Measurements from ENCODE around the gene KIF4A.

GRCh38 chrX:70247252-70247651, 42.7 kb upstream of the KIF4A start:
- no peak for TF ChIP-seq TARDBP (CRISPR knock-in tag; IDR thresholded peaks at IDR 0.05)
- no peak for TF ChIP-seq CBX5 (CRISPR knock-in tag; IDR thresholded peaks at IDR 0.05; ENCODE audit: borderline replicate concordance)
- no peak for TF ChIP-seq HINFP (CRISPR knock-in tag; IDR thresholded peaks at IDR 0.05; ENCODE audit: low read depth)
- TF ChIP-seq NFE2L2 (IDR thresholded peaks at IDR 0.05; ENCODE audit: low read length): no peak
- no peak for TF ChIP-seq PRDM10 (CRISPR knock-in tag; IDR thresholded peaks at IDR 0.05; ENCODE audit: low read depth)
- no peak for TF ChIP-seq ZSCAN20 (CRISPR knock-in tag; IDR thresholded peaks at IDR 0.05; ENCODE audit: borderline replicate concordance)
- TF ChIP-seq RAD21 (CRISPR knock-in tag; IDR thresholded peaks at IDR 0.05): no peak

All from HepG2 (cell line).